Stimulated activated CD4-positive, alpha-beta T cell treated with anti-CD3 and anti-CD28 coated beads, Interleukin-2, amount 100 ng/mL, for 24 hours (primary cell): ENCODE measurements around the gene ADAMTSL2.

Experiments used
- DNase-seq, 2 donors: peaks; one replicate each; pipeline ENCODE4 v3.0.0-alpha.2; 2020

ADAMTSL2 gene

DNA sequence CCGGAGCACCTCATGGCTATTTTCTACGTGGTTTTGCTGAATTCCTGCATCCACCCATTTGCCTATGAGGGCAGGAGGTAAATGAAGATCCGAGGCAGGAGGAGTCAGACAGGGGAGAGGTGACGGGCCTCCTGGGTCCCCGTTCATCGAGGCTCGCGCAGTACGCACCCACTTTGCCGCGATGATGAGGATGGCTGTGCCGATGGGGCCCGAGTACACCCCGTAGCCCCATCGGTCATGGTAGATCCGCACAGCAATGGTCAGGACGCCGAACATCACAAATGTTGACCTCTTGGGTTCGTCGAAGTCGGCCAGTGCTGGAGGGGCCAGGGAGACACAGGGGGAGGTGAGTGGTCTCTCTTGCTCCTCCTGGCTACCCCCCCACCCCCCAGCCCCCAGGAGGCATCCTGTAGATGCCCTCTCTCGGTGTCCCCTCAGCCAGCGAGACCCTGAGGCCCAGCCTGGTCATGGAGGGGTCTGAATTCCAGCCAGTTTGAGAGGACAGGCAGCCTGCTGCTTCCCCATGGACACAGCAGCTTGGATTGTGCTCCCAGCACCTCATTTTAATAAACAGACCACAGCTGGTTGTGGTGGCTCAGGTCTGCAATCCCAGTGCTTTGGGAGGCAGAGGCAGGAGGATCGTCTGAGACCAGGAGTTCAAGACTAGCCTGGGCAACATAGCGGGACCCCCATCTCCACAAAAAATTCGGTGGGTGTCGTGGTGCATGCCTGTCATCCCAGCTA, 15.6 kb upstream of the ADAMTSL2 start:
- DNase-seq: no peak

GRCh38 chr9:133519693-133520092, 14.8 kb upstream of the ADAMTSL2 start:
- DNase-seq: no peak

DNA sequence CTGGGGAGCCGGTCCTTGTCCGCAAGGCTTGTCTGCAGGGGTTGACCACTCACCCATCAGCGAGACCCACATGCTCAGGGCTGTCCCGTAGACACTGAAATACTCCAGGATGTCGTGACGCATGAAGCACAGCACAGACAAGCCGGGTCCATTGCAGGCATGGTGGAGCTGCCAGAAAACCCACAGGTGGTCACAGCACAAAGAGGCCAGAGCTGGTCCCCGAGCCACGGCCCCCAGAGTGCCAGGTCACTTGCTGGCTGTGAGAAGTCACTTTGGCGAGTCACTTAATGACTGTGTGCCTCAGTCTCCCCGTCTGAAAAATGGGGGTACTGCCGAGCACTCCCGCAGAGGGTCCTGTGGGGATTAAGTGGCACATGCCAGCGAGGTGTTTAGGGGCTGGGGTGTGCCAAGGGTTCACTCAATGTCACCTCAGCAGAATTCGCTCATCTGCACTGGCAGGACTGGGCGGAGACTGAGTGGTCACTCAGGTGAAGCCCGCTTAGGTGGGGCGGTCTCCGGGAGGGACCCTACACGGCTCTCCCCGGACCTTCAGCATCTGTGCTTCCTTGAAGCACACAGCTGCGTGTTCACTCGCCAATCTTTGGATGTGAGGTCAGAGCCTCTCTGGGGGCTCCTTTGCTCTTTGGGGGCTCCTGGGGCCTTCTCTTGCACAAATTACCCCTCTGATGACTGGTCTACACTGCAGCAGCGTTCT, 14.2 kb upstream of the ADAMTSL2 start:
- DNase-seq: no peak

DNA sequence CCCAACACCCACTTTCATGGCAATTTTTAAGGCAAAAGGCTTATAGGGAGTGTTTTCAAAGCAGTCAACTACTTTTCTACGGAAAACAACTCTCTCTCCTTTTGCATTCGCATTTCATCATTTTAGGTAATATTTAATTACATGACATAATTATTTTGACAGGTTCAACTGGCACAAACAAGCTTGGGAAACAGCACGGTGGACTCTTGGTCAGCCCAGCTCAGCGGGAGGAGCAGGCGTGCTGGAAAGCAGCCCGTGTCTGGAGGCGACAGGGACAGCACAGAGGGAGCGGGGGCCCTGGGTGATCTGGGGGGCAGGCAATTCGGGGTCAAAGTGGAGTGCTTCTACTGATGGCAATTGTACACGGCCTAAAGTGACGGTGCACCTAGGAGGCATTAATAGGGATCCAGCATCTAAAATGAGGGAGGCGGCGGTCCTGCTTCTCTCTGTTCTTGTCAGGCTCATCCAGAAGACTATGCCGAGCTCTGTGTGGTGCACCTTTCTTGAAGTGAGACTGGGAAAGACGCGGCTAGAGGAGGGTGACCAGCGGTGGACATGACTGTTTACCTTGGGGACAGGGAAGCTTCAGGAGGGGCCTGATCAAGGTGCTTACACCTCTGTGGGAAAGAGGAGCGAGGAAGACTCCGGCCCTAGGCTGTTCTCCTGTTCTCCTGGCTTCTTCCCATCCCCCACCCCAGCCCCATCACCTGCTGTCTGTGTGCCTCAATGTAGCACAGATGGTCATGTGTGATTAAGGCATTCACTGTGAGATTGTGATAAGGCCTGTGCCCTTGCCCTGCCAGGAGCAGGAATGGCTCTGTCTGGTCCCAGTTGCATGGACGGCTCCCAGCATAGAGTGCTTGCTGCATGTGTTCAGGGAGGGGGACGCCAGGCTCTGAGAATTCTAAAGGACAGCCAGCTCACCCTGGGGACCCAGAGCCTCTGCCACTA, 13.1 kb upstream of the ADAMTSL2 start:
- DNase-seq: no peak

- no peak for DNase-seq
Observed at GRCh38 chr9:133522073-133522910, 12.2 kb upstream of the ADAMTSL2 start.

DNA sequence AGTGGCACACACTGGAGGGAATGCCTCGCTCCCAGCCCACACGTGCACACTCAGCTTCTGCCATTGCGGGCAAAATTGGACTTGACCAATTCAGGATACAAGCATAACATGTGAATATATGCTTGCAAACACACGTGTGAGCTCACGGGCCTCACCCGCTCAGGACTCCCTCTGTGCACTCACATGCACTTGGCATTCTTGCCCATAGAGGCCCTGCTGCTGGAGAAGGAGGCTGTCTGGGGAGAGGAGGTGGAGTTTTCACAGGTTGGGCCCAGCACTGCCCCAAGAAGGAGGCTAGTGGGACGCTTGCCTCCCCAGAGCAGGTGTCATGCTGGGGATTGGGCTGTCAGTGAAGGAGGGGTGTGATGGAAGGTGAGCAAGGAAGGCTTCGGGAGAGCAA, 11.4 kb upstream of the ADAMTSL2 start:
- DNase-seq: no peak

- DNase-seq: no peak
Observed at GRCh38 chr9:133524146-133524545, 10.4 kb upstream of the ADAMTSL2 start.

- DNase-seq: no peak
Observed at GRCh38 chr9:133524679-133525228, 9.8 kb upstream of the ADAMTSL2 start, which contains the start of gene MYMK. Gene MYMK, minus strand, starts transcription at chr9:133524959. Its CDS starts 115 bp downstream, at chr9:133524844.

DNA sequence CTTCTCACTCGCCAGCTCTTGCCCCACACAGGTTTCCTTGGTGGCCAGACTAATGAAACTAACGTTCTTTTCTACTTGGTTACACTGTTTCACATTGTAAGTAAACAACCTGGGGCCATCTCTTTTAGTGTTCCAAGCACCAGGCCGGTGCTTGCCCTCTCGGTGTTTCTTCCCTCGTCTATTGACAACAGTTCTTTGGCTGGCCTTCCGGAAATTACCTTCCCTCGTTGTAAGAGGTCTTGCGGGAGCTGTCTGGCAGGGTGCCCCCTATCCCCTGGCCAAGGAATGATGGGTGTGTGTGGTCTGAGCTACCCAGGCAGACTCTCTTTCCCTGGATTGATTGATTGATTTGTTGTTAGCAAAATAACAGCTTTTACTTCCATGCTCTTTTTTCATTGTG, 8.8 kb upstream of the ADAMTSL2 start:
- DNase-seq: no peak

DNA sequence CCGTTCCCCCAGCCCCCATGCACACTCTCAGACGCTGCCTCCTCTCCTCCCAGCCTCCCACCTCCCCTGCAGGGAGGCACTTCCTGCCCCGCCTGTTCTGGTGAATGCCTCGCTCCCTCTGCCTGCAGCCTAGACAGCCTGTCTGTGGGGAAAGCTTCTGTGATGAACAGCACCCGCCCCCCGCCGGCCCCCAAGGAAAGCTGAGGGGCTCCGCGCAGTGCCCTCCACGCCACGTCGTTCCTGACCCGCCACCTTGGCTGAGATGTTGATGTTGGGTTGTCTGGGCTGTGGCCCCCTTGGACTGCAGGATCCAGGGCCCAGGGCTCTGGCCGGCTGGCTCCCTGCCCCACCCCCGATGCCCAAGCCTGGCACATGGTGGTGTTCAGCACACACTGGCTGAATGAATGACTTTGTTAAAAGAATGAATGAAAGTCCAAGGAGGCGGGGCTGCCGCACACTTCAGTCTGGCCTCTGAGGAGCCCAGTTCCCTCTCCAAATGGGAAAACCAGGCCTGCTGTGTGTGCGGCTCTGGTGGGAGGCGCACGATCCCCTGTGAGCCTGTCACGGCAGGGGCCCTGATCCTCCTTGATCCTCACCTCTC, 7.7 kb upstream of the ADAMTSL2 start:
- no peak for DNase-seq

DNA sequence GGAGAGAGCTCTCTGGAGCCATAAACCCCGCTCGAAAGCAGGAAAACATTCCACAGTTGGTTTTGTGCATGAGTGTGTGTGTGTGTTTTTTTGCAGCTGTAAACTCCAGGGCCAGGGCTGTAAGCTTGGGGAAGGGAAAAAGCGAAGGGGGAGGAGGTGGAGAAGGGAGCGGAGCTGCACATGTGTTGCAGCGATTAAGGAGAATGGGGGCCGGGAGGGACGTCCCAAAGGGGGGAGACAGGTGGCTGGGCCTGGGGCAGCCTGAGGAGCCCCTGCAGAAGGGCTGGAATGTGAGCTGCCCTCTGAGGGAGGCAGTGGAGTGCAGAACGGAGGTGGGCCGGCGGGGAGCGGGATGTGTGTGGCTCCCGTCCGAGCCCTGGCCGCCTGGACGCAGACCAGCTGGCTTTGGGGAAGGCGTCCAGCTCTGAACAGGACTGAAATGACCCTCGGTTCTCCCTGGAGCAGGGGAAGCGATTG, 7.0 kb upstream of the ADAMTSL2 start:
- DNase-seq: no peak

GRCh38 chr9:133528001-133528875, 6.3 kb upstream of the ADAMTSL2 start:
- no peak for DNase-seq

DNA sequence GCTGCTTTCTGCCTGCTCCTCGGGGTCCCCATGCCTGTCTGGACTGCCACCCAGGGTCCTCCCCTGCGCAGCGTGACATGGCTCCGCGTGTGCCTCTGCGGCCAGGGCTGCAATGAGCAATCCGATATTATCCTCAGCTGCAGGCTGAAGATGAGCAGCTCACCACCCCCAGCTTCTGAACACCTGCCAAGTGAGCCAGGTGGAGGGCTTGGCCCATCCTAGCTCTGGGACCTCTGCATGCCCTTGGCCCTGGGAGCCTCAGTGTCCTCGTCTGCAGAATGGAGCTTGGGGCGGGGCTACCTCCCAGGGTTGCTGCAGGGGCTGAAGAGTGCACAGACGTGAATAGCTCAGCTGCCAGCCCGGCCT, 5.6 kb upstream of the ADAMTSL2 start:
- DNase-seq: no peak

GRCh38 chr9:133529457-133529856, 5.0 kb upstream of the ADAMTSL2 start:
- no peak for DNase-seq

GRCh38 chr9:133529874-133530273, 4.6 kb upstream of the ADAMTSL2 start:
- DNase-seq: no peak

DNA sequence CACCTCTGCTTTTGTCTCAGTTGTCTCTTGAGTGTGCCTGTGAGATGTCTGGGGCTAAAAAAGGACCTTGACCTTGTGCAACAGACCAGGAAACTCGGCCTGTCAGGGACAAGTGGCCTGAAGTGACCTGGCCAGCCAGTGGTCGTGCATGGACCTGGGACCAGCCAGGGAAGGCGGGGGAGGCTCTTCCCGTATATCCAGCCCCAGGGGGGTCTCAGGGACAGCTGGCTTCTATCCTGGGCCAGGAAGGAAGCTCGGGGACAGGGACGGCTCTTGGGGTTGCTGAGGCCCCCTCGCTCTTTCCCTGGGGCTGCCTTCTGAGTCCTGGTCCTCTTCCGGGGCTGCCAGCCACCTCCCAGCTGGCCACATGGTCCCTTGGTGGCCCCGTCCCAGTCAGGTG, 3.2 kb upstream of the ADAMTSL2 start:
- no peak for DNase-seq

- peak; percentile 74 to 82 for DNase-seq
Observed at GRCh38 chr9:133532937-133533668, 1.4 kb upstream of the ADAMTSL2 start.

GRCh38 chr9:133533857-133534256, 647 bp upstream of the ADAMTSL2 start:
- DNase-seq: no peak

- DNase-seq: no peak
Observed at GRCh38 chr9:133535306-133535877, 888 bp downstream of the ADAMTSL2 start.
